BE2C (cell line): ENCODE results near the gene DICER1.

ENCODE experiments used
- DNase-seq: peaks from one replicate; pipeline ENCODE4 v3.0.0-alpha.2; 2020
- H3K27me3 ChIP-seq: fragments of 250-450 bp; sonication (Bioruptor Pico); 2 replicates; pipeline ENCODE4 v1.5.1; 2020; ENCODE audit warnings: mild to moderate bottlenecking
- H3K36me3 ChIP-seq: fragments of 250-450 bp; sonication (Bioruptor Pico); 2 replicates; pipeline ENCODE4 v1.5.1; 2020; ENCODE audit warnings: mild to moderate bottlenecking
- H3K4me1 ChIP-seq: fragments of 250-450 bp; sonication (Bioruptor Pico); 2 replicates; pipeline ENCODE4 v1.5.1; 2020
- H3K4me3 ChIP-seq: 2 replicates; pipeline ENCODE4 v1.5.1; 2011; ENCODE audit warnings: low read depth, low read length
- H3K9me3 ChIP-seq: fragments of 250-450 bp; sonication (Bioruptor Pico); 2 replicates; pipeline ENCODE4 v1.5.1; 2020
- TF ChIP-seq, protein P1 (sequence below): IDR thresholded peaks from 2 replicates; pipeline ENCODE4 v1.5.1; 2012; ENCODE audit warnings: mild to moderate bottlenecking, low read depth, low read length

DICER1 gene

DNA sequence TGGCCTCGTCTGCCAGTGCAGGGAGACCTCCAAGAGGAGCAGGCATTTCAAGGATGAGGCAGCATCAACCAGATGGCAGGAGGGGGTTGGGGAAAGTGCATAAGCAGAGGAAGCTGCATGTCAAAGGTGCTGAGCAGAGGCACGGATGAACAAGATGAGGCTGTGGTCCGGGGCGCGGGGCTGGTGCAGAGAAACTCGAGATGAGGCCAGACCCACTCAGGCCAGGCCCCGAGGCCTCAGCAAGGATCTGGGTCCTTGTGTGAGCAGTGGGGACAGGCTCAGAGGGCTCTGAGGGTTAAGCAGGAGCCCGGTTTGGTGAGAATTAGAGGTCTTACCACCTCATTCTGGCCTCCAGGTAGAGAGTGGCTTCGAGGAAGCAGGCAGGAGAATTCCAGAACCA is 98.8 kb downstream of the DICER1 start:
- no peaks in the 10 kb centered on the region for H3K4me1 ChIP-seq
- TF ChIP-seq, protein P1, sequence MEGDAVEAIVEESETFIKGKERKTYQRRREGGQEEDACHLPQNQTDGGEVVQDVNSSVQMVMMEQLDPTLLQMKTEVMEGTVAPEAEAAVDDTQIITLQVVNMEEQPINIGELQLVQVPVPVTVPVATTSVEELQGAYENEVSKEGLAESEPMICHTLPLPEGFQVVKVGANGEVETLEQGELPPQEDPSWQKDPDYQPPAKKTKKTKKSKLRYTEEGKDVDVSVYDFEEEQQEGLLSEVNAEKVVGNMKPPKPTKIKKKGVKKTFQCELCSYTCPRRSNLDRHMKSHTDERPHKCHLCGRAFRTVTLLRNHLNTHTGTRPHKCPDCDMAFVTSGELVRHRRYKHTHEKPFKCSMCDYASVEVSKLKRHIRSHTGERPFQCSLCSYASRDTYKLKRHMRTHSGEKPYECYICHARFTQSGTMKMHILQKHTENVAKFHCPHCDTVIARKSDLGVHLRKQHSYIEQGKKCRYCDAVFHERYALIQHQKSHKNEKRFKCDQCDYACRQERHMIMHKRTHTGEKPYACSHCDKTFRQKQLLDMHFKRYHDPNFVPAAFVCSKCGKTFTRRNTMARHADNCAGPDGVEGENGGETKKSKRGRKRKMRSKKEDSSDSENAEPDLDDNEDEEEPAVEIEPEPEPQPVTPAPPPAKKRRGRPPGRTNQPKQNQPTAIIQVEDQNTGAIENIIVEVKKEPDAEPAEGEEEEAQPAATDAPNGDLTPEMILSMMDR: no peak
- no peaks in the 10 kb centered on the region for H3K27me3 ChIP-seq
- no peaks in the 10 kb centered on the region for H3K9me3 ChIP-seq
- DNase-seq: no peak
- H3K4me3 ChIP-seq: no peak overlapping the region
- H3K36me3 ChIP-seq: no peaks in the 10 kb centered on the region

DNA sequence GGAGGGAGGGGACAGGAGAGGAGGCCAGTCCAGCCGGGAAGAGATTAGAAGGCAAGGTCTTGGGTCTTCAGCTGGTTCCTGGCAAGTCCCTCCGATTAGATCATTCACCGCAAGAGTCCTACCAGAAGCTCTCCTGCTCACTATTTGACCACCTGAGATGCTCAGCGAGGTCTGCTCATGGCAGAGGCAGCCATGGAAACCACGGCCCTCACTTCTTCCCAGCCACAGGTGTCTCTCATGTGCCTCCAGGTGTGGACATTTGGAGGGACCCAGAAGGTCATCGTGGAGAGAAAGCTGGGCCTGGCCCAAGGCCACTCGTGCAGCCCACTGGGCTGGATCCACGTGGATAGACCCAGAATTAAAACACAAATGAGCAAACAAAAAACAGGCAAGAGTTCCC is 99.5 kb downstream of the DICER1 start:
- Histone ChIP-seq H3K4me1 (no peaks in the 10 kb centered on the region), H3K27me3 (no peaks in the 10 kb centered on the region), H3K4me3 (no peak overlapping the region), H3K9me3 (no peaks in the 10 kb centered on the region), H3K36me3 (no peaks in the 10 kb centered on the region)
- no peak for DNase-seq
- TF ChIP-seq, protein P1: no peak

DNA sequence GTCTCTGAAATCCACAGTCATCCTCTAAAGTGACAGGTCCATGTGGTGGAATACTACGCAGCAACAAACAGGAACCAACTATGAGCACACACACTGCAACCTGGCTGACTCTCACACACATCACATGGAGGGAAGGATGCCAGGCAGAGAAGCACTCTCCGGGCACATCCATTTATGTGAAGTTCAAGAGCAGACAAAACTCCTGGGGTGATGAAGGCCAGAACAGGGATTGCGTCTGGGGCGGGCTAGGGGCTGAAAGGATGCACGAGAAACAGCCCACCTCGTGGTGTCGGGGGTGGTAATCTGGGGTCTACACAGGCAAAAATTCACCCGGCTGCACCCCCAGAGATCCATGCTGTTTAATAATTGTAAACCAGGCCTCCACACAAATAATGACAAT is 100.2 kb downstream of the DICER1 start:
- H3K4me3 ChIP-seq: no peak overlapping the region
- no peaks in the 10 kb centered on the region for H3K4me1 ChIP-seq
- no peak for DNase-seq
- no peaks in the 10 kb centered on the region for H3K36me3 ChIP-seq
- H3K9me3 ChIP-seq: no peaks in the 10 kb centered on the region
- no peaks in the 10 kb centered on the region for H3K27me3 ChIP-seq
- TF ChIP-seq, protein P1: no peak

DNA sequence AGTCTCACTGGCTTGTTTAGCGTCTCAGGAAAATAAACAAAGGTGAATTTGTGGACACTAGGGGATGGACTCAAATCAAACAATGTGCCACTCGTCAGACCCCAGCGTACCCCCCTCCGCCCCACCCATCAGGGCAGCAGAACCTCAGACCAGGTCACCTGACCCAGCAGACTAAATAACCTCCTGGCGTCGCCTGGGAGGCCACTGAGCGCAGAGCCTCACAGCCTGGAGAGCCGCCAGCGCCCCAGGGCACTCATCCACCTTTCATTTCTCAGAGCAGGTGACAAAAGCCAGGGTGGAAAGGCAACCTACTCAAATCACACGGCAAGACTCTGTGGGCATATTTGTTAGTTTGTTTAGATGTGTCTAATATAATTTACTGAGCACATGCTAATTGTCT is 100.9 kb downstream of the DICER1 start:
- DNase-seq: no peak
- TF ChIP-seq, protein P1: no peak
- H3K36me3 ChIP-seq: no peaks in the 10 kb centered on the region
- no peaks in the 10 kb centered on the region for H3K9me3 ChIP-seq
- no peaks in the 10 kb centered on the region for H3K27me3 ChIP-seq
- H3K4me1 ChIP-seq: no peaks in the 10 kb centered on the region
- H3K4me3 ChIP-seq: no peak overlapping the region

DNA sequence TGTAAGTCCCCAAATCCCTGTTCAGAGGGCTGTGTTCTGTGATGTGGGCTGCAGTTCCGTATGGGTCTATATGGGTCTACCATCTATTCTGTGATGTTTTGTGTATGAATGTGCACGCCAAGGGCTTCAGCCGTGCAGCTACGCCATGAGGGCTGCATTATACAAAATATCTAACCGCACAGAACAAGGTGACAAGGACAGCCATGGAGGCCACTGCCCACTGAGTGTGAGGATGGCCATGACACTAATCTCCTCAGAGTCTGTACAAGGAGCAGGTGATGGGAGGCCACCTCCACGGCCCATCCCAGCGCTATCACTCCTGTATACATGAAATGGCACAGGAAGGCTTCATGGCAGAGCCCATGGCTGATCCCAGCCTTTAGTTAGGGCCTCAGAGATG is 102.0 kb downstream of the DICER1 start:
- Histone ChIP-seq H3K4me3 (no peak overlapping the region), H3K36me3 (no peaks in the 10 kb centered on the region), H3K4me1 (no peaks in the 10 kb centered on the region), H3K27me3 (no peaks in the 10 kb centered on the region), H3K9me3 (no peaks in the 10 kb centered on the region)
- TF ChIP-seq, protein P1: no peak
- no peak for DNase-seq

DNA sequence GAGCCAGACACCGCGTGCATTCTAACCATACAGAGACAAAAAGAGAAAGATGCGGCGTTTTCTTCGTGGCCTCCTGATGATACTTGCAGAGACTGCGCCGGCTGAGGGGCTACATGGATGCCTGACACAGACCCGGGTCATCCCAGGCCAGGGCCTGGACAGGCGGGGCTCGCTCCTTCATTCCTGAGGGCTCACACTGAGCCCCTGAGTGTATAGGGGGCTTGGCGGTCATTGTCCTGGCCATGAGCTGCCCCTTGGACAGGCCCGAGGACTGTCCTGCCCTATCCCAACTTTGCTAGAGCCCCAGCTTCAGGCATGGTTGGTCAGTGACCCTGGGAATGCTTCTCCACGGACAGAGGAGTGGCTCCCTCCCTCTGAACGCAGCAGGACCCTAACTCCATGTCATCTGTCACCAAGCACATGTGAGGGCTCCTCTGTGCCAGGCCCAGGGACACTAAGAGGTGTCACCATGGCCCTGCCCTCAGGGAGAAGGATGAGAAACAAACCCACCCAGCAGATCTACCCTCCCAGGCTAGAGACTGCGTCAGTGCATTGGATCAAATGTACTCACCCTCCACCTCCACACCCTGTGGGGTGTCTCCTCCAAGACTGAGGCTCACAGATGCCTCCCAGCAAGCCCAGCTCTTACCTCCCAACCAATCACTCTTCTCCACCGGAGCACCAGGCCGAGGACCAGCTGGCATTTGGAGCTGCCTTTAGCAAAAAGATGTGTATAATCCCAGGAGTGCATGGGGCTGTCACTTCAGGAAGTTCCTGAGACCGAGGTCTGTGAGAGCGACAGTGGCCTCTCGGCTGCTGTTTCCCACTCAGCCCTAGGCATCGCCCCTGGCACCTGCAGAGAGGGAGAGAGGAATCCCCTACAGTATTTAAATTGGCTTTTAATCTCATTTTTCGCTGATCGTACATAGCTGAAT is 102.7 kb downstream of the DICER1 start:
- no peak for DNase-seq
- H3K27me3 ChIP-seq: no peaks in the 10 kb centered on the region
- H3K4me3 ChIP-seq: no peak overlapping the region
- no peaks in the 10 kb centered on the region for H3K36me3 ChIP-seq
- H3K9me3 ChIP-seq: no peaks in the 10 kb centered on the region
- TF ChIP-seq, protein P1: no peak
- H3K4me1 ChIP-seq: no peaks in the 10 kb centered on the region
